ENCODE measurements around the gene AHDC1.

The AHDC1 gene

GRCh38 chr1:27543284-27543683, 60.7 kb downstream of the AHDC1 start:
- no peak for TF ChIP-seq EP300 (IDR thresholded peaks at IDR 0.05; ENCODE audit: borderline replicate concordance)
- TF ChIP-seq USF1 (IDR thresholded peaks at IDR 0.05) = no peak
- TF ChIP-seq MAX (IDR thresholded peaks at IDR 0.05) = no peak
- no peak for TF ChIP-seq TCF12 (IDR thresholded peaks at IDR 0.05; ENCODE audit: low read depth)
- no peak for TF ChIP-seq CREB1 (IDR thresholded peaks at IDR 0.05; ENCODE audit: low read depth)
- TF ChIP-seq EGR1 (IDR thresholded peaks at IDR 0.05) = no peak
- TF ChIP-seq NFIC (IDR thresholded peaks at IDR 0.05) = no peak

- TF ChIP-seq EP300 (IDR thresholded peaks at IDR 0.05; ENCODE audit: borderline replicate concordance) (no peak), CEBPB (IDR thresholded peaks at IDR 0.05) (no peak), REST (IDR thresholded peaks at IDR 0.05; ENCODE audit: low read depth) (no peak), EGR1 (IDR thresholded peaks at IDR 0.05) (no peak), TCF12 (IDR thresholded peaks at IDR 0.05; ENCODE audit: low read depth) (no peak), TAF1 (IDR thresholded peaks at IDR 0.05; ENCODE audit: low read depth) (no peak), NFIC (IDR thresholded peaks at IDR 0.05) (no peak), FOXM1 (IDR thresholded peaks at IDR 0.05; ENCODE audit: borderline replicate concordance, low read depth) (no peak), USF1 (IDR thresholded peaks at IDR 0.05) (no peak), TEAD4 (IDR thresholded peaks at IDR 0.05) (no peak), YY1 (IDR thresholded peaks at IDR 0.05; ENCODE audit: low read depth) (no peak), RAD21 (IDR thresholded peaks at IDR 0.05; ENCODE audit: low read depth) (no peak; the same call in 1 of the 2 replicates), ZBTB7A (IDR thresholded peaks at IDR 0.05; ENCODE audit: low read depth) (no peak)
Observed at GRCh38 chr1:27542463-27543273, 61.3 kb downstream of the AHDC1 start.

GRCh38 chr1:27539901-27540861, 63.8 kb downstream of the AHDC1 start:
- no peak for TF ChIP-seq FOXM1 (IDR thresholded peaks at IDR 0.05; ENCODE audit: borderline replicate concordance, low read depth)
- no peak for TF ChIP-seq ZBTB7A (IDR thresholded peaks at IDR 0.05; ENCODE audit: low read depth)

GRCh38 chr1:27538793-27539192, 65.2 kb downstream of the AHDC1 start:
- no peak for TF ChIP-seq FOXM1 (IDR thresholded peaks at IDR 0.05; ENCODE audit: borderline replicate concordance, low read depth)
- TF ChIP-seq YY1 (IDR thresholded peaks at IDR 0.05; ENCODE audit: low read depth) = no peak
- no peak for TF ChIP-seq EGR1 (IDR thresholded peaks at IDR 0.05)
- TF ChIP-seq NFIC (IDR thresholded peaks at IDR 0.05) = no peak
- no peak for TF ChIP-seq TEAD4 (IDR thresholded peaks at IDR 0.05)
- no peak for TF ChIP-seq ZBTB7A (IDR thresholded peaks at IDR 0.05; ENCODE audit: low read depth)
- no peak for TF ChIP-seq MAX (IDR thresholded peaks at IDR 0.05)
- no peak for TF ChIP-seq TCF12 (IDR thresholded peaks at IDR 0.05; ENCODE audit: low read depth)
- no peak for TF ChIP-seq RAD21 (IDR thresholded peaks at IDR 0.05; ENCODE audit: low read depth)
- no peak for TF ChIP-seq REST (IDR thresholded peaks at IDR 0.05; ENCODE audit: low read depth)
- TF ChIP-seq CREB1 (IDR thresholded peaks at IDR 0.05; ENCODE audit: low read depth) = no peak

GRCh38 chr1:27536767-27537166, 67.2 kb downstream of the AHDC1 start:
- TF ChIP-seq CREB1 (IDR thresholded peaks at IDR 0.05; ENCODE audit: low read depth) (no peak), TAF1 (IDR thresholded peaks at IDR 0.05; ENCODE audit: low read depth) (no peak), EGR1 (IDR thresholded peaks at IDR 0.05) (no peak), REST (IDR thresholded peaks at IDR 0.05; ENCODE audit: low read depth) (no peak), ZBTB7A (IDR thresholded peaks at IDR 0.05; ENCODE audit: low read depth) (no peak), EP300 (IDR thresholded peaks at IDR 0.05; ENCODE audit: borderline replicate concordance) (no peak), YY1 (IDR thresholded peaks at IDR 0.05; ENCODE audit: low read depth) (no peak), FOXM1 (IDR thresholded peaks at IDR 0.05; ENCODE audit: borderline replicate concordance, low read depth) (no peak), NFIC (IDR thresholded peaks at IDR 0.05) (no peak), TCF12 (IDR thresholded peaks at IDR 0.05; ENCODE audit: low read depth) (no peak), USF1 (IDR thresholded peaks at IDR 0.05) (no peak), MAX (IDR thresholded peaks at IDR 0.05) (no peak), CEBPB (IDR thresholded peaks at IDR 0.05) (no peak), TEAD4 (IDR thresholded peaks at IDR 0.05) (no peak), RAD21 (IDR thresholded peaks at IDR 0.05; ENCODE audit: low read depth) (no peak)

Data from Ishikawa (cell line).